AML-193 (cell line): ENCODE results near the gene ZNF831.

Experiments used
- DNase-seq, 2 experiments: peaks; one replicate each; lab custom pipeline; 2025; lab: John Stamatoyannopoulos, UW

The ZNF831 gene

DNA sequence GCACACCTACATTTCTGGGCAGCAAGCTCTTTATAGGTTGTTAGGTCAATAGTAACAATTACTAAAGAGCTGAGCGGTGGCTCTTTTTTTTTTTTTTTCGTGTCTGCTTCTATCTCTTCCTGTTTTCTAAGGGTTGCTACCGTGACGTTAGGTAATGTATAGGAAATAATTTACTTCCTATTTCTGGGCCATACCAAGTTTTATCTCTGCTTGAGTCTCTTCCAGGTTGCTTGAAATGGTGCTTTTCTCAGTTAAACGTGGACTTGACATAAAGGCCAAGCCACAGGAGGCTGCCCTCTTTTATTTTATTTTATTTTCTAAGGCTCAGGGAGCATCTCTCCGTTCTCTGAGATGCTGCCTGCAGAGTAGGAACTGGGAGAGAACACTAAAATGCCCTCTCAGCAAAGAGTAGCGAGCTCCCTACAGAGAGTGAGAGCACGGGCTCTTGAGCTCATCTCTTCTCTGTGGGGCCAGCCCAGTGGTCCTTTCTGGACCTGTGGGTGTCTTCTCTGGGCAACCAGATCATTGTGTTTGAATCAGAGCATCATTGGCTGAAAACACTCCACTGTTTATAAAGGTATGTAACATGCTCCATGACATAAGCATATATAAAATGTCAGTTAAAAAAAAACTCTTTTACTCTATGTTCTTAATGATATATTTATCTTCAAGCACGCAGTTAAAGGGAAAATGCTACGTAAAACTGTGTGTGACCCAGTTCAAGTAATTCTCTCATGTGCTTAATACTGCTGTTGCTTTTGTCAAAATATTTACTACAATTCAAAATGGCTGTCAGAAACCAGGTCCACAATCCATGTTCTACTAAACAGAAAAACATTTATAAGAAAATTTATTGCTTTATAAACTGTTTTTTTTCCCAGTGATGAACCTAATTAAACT lies at the start of gene ZNF831:
Gene ZNF831, plus strand, starts transcription at position 191 of the 900 bp plus-strand sequence. CDS start 27,199 bp downstream, outside the sequence.
- DNase-seq = peak; percentile 94 to 96

DNA sequence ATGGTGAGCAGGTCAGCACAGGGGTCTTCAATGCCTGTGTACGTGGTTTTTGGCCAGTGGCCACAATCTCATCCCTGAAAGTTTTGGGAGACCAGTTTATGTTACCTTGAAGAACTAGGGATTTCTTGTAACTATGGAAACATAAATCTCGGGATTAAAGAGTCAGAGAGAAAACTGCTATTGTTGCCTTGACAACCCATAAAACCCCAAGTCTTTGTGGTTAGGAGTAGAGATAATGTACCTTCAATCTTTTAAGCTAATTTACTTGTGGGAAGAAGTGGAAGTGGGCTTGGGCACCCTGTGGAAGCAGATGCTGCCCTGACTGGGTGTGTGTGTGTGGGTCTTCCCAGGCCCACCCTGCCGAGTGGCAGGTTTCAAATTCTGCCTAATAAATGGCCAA lies 46.1 kb upstream of the ZNF831 start:
- no peak for DNase-seq

DNA sequence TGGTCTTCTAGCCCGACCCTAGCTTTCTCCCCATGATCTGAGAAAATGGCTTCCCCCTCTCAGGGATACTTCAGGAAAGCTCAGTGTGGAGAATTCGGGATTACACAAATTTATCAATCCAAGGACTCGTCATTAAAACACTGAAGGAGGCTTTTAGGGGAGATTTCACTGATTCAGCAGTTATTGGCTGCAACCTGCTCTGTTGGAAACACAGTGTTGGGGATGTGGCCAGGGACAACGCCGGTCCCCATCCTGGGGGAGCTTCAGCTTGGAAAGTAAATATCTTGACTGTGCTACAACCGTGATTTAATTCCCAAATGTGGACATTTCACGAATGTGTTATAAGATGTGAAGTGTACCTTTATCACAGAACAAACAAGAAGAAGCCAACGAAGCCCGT lies 44.8 kb upstream of the ZNF831 start:
- no peak for DNase-seq

DNA sequence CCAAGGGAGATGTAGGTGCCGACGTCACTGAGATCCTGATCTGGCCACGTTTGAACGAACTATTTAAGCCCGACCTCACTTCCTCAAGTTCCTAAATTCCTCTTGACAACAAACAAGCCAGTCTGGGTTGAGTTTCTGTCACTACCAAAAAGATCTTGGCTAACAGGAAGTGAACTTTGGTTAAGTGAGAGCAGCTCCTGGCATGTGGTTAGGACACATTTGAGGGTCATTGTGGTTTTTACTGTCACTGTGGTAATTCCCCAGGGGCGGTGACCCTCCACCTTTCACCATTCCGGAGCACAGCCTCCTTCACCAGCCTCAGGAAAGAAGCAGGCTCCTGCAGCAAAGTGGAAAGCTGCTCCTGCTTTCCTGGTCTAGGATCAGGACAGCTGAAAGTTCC lies 43.1 kb upstream of the ZNF831 start:
- peak; percentile 93 to 96 for DNase-seq

DNA sequence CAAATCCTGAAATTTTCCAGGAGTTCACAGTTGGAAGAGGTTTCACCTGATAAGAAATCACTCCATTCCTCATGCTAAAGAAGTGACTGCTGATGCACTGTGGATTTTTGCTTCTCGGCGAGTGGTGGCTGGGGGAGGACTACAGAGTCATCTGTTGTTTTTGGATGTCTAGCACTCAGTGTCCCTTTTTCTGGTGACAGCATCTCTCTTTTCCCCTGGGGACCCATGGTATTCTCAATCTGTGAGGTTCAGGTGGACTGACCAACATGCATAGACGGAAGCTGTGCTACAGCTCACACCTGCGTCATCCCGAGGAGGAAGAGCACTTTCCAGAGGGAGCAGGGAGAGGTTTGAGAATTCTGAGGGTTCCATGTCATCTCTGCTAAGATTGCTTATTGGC lies 42.7 kb upstream of the ZNF831 start:
- DNase-seq = no peak

DNA sequence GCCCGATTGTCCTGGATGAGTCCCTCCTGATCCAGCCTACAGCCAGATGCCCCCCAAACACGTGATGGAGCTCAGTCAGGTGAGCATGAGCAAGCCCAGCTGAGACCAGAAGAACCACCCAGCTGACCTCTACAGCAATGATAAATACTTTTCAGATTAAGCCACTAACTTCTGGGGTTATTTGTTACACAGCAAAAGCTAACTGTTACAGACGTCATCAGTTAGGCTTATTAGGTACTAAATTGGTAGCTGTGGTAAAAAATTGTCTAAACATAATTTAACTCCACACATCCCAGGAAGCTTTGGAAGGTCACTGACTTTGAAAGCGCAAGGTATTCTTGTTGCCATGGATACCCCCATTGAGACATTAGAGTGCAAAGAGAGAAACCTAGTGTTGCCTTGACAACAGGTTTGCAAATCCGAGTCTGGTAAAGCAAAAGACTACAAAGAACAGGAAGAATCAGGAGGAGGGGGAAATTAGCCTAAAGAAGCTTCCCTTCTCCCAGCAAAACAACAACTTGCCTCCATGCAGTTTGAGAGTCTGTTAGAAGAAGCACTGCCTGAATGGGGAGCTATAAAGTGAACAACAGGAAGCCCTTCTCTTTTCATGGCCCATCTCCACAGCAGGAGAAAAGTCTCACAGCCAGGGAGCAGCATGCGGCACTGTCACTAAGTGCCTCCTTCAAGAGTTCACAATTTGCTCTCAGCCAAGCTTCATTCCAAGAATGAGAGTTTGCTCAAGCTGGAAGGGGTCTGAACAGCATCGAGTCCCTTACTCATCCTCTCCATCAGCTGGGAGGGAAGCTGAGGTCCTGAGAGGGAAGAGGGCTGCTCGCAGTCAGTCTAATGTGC lies 41.7 kb upstream of the ZNF831 start:
- DNase-seq = no peak

DNA sequence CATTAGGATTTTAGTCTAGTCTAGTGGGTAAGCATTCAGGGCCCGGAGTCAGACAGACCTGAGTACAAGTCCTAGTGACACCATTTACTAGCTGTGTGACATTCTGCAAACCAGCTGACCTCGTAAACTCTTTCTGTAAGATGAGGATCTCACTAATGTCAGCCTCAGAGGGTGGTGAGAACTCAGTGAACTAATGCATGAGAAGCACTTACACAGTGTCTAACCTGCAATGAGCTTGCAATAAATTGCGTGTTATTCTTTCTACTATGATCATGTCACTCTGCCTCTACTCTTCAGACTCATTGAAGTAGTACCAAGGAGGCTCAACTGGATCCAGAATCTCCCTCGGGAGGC lies 41.1 kb upstream of the ZNF831 start:
- DNase-seq = no peak

DNA sequence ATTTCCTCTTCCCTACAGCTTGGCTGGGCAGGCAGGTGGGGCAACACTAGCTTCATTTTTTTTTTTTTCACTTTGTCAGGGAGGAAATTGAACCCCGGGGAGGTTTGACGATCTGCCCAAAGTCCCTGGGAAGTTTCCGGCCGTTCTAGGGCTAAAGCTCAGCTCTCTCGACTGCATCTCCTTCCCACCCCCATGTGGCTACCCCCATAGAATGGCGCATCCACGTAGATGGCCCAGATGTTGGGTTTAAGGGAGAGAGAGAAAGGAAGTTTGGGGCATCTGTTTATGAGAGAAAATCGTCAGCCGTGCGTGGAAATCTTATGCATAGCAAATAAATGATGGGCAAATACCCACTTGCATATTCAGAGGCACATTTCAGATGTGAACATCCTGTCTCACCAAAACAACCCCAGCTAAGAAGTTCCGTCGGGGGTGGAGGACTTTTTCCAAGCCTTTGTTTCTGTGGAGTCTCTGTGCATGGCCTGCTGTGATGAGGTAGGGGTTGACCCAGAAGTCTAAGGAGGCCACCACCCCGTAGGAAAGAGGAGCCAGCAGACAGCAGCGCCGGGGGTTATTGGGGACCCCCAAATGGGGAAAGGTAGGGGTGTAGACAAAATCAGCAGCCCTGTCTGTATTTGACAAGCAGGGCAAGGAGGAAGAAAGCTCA lies 40.5 kb upstream of the ZNF831 start:
- peak; percentile 61 to 68 for DNase-seq

DNA sequence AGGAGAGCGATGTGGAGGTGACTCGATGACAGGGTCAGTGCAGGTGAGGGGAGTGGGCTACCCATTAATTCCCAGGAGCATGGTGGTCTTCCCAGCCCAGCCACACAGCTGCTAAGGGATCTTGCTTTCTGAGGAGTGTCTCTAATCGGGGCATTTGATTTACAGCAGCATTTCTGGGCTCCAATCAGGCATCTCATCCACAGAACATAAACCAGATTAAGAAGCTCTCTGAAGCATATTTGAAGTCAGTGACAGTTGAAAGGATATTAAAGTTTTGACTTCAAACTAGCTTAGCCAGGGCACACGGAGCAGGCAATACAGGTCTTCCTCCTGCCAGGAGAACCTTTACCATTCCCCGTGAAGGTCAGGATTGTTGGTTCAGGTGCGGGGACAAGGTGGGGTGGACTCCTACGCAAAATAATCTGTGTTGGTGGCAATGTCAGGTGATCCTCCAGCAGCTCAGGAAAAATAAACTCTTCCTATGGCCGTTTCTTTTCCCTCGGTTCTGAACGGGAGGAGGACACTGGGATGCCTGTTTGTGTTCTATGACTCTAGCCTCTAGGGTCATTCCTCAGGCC lies 39.9 kb upstream of the ZNF831 start:
- DNase-seq = no peak

DNA sequence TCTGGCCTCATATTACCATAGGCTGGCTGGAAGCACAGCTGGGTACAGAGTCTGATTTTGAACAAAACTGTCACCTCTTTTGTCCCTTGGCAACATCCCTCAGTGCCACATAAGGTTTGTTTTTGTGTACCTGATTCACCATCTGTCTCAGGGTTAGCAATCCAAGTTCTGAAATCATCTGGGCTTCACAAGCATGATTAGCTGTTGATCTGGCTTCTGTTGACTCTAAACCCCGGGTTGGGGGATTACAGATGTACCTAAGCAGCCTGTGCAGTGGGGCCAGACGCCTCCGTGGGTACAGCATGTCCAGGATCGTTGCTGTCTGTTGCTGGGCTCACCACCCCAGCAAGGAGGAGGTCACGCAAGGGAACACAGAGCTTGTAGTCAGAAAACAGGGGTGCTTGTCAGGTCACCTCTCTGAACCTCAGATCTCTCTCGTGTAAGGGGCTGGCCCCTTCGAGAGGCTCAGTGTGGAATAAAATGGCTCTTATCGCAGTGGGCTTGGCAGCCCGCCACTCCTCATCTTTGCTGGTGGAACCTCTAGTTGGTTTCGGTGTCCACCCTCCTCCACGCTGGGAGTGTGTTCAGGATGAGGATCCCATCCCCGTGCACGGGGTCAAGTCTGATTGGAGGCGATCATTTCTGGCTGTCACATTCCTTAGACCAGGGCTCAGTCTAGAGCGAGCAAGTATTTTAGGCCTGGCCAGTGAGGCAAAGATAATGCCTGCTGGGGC lies 39.2 kb upstream of the ZNF831 start:
- DNase-seq = no peak

DNA sequence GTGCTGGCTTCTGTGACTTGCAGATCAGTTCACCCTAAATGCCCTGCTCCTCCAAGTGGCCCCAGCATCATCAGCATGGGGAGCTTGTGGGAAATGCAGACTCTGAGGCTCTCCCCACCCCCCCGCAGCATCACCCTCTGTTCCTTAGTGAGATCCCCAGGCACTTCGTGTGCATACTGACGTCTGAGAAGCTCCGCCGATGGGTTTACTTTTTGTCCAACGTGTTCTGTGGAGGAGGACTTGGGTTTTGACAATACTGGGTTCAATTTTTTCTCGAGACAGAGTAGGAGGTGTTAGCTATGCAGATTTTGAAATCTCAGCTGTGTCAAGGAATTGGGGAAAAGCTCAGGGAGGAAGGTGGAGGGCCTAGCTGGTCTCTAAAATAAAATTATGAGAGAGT lies 38.3 kb upstream of the ZNF831 start:
- no peak for DNase-seq

DNA sequence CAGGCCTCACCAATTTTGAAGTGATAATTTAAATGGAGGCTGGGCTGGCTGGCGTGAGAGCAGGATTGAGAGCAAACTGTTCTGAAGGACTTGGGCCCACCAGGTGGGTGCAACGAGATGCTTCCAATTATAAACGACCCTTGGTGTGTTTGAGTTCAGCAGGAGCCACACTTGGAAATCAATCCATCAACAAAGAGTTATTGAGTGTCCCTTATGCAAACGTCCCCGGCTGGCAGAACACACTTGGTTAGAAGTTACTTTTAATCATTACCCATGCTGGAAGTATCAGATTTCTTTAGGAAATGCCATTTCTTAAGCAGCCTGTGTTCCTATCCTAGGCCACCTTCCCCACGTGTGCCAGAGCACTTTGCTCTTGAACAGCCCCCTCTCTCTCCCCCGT lies 37.8 kb upstream of the ZNF831 start:
- no peak for DNase-seq

DNA sequence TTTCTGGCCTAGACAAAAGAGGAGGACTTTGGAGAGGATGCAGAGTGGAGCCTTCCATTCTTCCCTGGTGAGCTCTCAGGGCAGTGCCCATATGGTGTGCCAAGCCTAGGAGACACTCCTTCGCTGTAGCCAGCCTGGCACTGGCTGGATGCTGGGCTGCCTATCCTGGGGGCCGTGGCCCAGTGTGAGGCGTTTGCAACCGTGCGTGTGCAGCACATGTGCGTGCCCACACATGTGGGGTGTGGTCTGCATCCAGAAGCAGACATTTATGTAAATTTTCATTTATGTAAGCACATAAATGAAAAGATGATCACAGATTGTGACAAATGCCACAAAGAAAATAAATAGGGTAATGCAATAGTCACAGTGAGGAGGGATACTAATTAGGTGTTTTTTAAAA lies 35.8 kb upstream of the ZNF831 start:
- DNase-seq = no peak

DNA sequence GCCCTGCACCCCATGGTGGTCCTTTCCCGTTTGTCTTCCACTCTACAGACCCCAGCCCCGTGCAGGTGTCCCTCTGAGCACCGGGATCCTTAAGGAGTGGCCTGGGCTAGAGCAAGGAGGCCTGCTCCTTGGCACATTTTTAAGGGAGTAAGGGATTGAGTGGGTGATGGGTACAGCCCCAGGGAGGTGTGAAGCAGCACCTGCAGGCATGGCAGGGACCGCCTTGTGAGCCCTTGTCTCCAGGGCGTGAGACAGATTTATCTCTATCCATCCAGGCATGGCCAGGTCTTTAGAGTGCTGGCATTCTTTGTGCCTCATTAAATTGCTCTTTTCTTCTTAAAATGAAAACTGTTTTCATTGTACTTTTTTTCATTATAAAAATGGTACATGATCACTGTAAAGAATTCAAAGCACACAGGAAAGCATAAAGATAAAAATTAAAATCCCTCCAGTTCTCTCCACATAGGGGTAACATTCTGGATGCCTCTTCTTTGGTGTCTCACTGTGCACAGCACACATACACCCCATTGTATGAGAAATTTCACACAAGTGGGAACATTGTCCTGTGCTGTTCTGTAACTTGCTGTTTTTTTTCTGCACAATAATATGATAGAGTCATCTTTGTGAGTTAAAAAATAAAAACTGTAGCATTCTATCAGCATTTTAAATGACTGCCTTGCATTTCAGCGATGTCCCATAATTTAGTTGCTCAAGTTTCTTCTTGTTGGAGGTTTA lies 31.9 kb upstream of the ZNF831 start:
- no peak for DNase-seq

DNA sequence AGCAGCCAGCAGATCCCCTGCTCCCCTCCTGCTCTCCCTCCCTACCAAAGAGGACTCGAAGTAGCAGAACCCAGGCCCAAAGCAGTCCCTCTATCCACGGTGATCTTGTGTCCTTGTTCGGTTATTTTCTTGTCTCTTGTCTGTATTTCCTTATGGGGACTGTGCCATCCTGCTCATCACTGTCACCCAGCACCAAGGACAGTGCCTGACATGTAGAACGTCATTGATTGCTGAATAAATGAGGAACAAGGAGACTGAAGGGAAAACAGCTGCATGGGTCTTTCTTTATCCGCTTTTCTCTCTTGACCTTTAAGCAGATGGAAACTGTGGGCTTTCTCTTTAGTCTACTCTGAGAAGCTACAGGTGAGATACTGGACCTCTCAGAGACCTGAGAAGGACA lies 29.4 kb upstream of the ZNF831 start:
- peak; percentile 11 to 32 for DNase-seq

DNA sequence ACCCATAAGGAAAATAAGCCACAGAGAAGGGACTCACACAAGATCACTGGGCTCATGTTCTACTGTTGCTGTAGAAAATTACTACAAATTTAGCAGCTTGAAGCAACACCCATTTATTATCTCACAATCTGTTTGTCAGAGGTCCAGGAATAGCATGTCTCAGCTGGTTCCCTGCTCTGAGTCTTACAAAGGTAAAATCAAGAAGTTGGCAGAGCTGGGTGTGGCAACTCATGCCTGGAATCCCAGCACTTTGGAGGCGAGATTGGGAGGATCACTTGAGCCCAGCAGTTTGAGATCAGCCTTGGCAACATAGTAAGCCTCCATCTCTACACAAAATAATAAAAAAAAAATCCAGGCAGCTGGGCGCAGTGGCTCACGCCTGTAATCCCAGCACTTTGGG lies 28.5 kb upstream of the ZNF831 start:
- DNase-seq = no peak

DNA sequence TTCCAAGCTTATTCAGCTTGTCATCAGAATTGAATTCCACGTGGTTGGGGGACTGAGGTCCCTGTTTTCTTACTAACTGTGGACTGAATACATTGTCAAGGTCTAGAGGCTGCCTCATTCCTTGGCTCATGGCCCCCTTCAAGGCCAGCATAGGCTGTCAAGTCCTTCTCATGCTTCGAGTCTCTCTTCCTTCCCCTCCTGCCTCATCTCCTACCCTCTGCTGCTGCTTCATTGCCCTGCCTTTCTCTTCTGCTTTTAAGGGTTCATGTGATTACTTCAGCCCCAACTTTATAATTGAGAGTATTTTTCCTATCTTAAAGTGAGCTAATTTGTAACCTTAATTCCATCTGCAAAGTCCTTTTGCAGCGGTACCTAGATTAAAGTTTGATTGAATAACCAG lies 27.6 kb upstream of the ZNF831 start:
- DNase-seq = no peak

DNA sequence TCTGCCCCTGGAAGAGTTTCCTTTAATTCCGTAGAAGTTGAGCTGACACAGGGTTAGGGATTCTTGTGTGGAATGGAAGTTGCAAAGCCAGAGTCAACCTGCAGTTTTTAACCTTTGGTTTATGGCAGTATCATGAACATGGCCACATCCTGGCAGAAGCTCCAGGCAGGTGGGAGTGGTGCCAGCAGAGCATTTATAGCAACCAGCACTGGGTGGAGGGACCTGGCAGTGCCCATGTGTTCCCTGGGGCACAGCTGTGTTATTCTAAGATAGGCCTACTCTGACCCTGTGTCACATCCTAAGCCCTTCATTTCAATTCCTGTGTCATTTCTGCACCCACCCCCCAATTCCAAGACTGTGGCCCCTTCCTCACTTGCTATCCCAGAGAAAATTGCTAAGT lies 26.1 kb upstream of the ZNF831 start:
- DNase-seq = no peak

DNA sequence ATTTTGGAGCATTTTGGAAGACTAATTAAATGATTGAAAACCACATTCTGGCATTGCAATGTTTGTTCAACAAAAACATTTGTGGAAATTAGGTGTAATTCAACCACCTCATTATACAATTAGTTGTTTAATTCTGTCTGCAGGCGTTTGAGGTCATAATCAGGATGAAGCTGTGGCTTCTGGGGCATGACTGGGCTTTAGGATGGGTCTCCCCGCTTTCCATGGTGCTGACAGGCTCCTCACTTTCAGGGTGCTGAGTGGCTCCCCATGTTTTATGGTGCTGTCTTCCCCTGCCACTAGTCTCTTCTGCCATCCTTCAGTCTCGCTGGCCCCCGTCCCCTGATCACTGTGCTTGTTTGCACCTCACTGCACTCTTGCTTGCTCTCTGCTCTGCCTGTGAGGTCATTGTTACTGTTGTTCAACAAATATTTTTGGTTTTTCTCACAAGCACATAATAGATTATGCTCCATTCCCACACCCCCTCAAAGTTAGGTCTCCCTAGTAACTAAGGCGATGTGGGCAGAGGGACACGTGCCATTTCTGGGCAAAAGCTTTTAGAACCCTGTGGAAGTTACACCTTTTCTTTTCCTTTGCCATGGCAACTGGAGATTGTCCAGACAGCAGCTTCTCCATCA lies 25.4 kb upstream of the ZNF831 start:
- DNase-seq = no peak

DNA sequence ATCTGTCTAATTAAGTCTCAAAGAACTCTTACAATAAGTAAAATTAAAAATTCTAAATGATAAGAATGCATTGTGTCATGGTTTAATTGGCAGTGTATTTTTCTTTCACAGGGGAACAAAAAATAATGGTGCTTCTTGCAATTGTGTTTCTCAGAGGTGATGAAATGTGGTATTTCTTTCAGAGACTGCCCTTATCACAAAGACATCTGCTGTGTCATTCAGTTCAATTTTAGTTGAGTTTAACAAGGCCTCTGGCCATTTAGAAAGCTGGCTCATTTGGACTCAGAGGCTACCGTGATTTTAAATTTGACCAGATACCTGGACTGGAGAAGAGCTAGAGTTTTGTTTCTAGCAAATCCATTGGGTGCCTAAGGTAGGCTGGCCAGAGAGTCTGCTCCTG lies 23.6 kb upstream of the ZNF831 start:
- no peak for DNase-seq
